ENCODE measurements around the gene FIP1L1. TPM values are rescaled to one million over a fixed set of nuclear protein-coding genes. Genes with fewer than 3 reads are reported as not detected.

Gene FIP1L1
- total and polyA plus RNA-seq, 4 experiments from 2014 or later: 63.9 to 90.7 (median 70.5) TPM

GRCh38 chr4:53424280-53424679, 46.8 kb downstream of the FIP1L1 start:
- Mint-ChIP-seq H3K4me1 (peaks cover 4 to 17% (median 8%) of the 10 kb centered on the region in 4 donors), H3K4me3 (no peak overlapping the region), H3K27ac (peak overlapping the region in 4 of 7 donors; percentile 4 to 79 (median 16)), H3K27me3 (no peaks in the 10 kb centered on the region), H3K36me3 (peaks cover 24 to 39% of the 10 kb centered on the region in 2 donors), H3K9me3 (no peaks in the 10 kb centered on the region)
- Histone ChIP-seq H3K27ac (ENCODE audit: low read depth, low read length) (no peak overlapping the region), H3K4me3 (ENCODE audit: low read length in 2 of 2) (no peak overlapping the region), H3K4me1 (ENCODE audit: insufficient read depth, low read length) (no peaks in the 10 kb centered on the region), H3K27me3 (ENCODE audit: insufficient read depth, low read length) (no peaks in the 10 kb centered on the region), H3K9me3 (ENCODE audit: control insufficient read depth in 1 of 2, low read length in 2 of 2) (no peaks in the 10 kb centered on the region), H3K36me3 (ENCODE audit: insufficient read depth, low read length) (peaks cover 11% of the 10 kb centered on the region)
- ChIA-PET POLR2A (ENCODE audit: partially characterized antibody) (interaction anchor here (1.3 kb wide), 1 partner anchor 46 kb away, joined by 4 read pairs; the partner anchor contains the start of gene FIP1L1), CTCF (ENCODE audit: partially characterized antibody) (interaction anchor here (1.6 kb wide), 1 partner anchor 810 kb away, joined by 3 read pairs; no protein-coding TSS in a partner anchor)
- intact Hi-C loops (cut with micrococcal nuclease): no loop called here
- DNase-seq: no peak

DNA sequence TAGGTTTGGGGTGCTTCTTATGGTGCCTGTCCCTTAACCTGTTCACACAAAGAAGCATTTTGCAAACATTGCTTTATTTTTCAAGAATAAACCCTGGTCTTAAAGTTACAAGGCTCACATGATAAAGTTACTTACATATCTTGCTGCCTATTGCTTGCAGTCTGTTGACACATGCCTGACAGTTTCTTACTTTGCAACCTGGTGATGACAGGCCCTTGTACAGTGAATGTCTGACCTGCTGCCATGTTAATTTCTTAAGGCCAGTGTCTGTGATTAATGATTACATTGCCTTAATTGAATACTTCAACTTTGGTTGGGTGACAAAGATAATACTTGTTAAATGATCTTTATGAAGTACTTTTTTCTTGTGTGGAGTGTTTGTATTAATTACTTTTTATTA, 49.9 kb downstream of the FIP1L1 start:
- Histone ChIP-seq H3K9me3 (ENCODE audit: control insufficient read depth in 1 of 2, low read length in 2 of 2) (no peaks in the 10 kb centered on the region), H3K4me3 (ENCODE audit: low read length in 2 of 2) (no peak overlapping the region), H3K27ac (ENCODE audit: low read depth, low read length) (no peak overlapping the region), H3K4me1 (ENCODE audit: insufficient read depth, low read length) (peaks cover 8% of the 10 kb centered on the region), H3K36me3 (ENCODE audit: insufficient read depth, low read length) (peaks cover 16% of the 10 kb centered on the region), H3K27me3 (ENCODE audit: insufficient read depth, low read length) (no peaks in the 10 kb centered on the region)
- no peak overlapping the region for H3K4me3 Mint-ChIP-seq
- no peak overlapping the region for H3K27ac Mint-ChIP-seq
- POLR2A ChIA-PET (ENCODE audit: partially characterized antibody): no interaction called here
- CTCF ChIA-PET (ENCODE audit: partially characterized antibody): interaction anchor here (1.1 kb wide), 1 partner anchor 805 kb away, joined by 3 read pairs; no protein-coding TSS in a partner anchor
- H3K9me3 Mint-ChIP-seq: peaks cover 0 to 1% (median 0%) of the 10 kb centered on the region in 8 donors
- peaks cover 39 to 52% of the 10 kb centered on the region in 2 donors for H3K36me3 Mint-ChIP-seq
- no peaks in the 10 kb centered on the region for H3K27me3 Mint-ChIP-seq
- intact Hi-C loops (cut with micrococcal nuclease): no loop called here
- no peak for DNase-seq
- H3K4me1 Mint-ChIP-seq: peaks cover 11 to 19% (median 18%) of the 10 kb centered on the region in 4 donors

DNA sequence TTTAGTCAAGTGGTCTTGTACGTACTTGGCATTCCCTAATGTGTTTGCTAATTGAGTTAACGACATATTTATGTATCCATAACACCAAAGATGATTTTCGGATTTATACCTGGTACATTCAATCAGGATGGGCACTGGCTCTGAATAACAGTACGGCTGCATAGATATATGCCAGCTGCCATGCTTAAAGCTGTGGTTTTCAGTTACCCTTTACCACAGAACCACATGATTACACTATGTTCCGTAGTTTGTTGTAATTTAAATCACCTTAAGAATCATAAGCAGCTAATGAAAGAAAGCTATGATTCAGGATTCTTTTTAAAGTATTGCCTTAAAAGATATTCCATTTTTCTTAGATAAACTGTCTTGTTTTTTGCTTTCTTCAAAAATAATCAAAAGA, 53.6 kb downstream of the FIP1L1 start:
- H3K36me3 Mint-ChIP-seq: peaks cover 54 to 64% of the 10 kb centered on the region in 2 donors
- no peaks in the 10 kb centered on the region for H3K27me3 Mint-ChIP-seq
- peak overlapping the region in 2 of 7 donors; percentile 22 to 73 for H3K27ac Mint-ChIP-seq
- ChIA-PET POLR2A (ENCODE audit: partially characterized antibody) (no interaction called here), CTCF (ENCODE audit: partially characterized antibody) (interaction anchor here (0.6 to 0.7 kb wide), 2 partner anchors 11 to 803 kb away, joined by 3 read pairs; no protein-coding TSS in a partner anchor)
- H3K9me3 ChIP-seq (ENCODE audit: control insufficient read depth in 1 of 2, low read length in 2 of 2): no peaks in the 10 kb centered on the region
- peaks cover 0 to 1% (median 0%) of the 10 kb centered on the region in 8 donors for H3K9me3 Mint-ChIP-seq
- intact Hi-C loops (cut with micrococcal nuclease): no loop called here
- H3K27me3 ChIP-seq (ENCODE audit: insufficient read depth, low read length): no peaks in the 10 kb centered on the region
- H3K4me1 ChIP-seq (ENCODE audit: insufficient read depth, low read length): peaks cover 8% of the 10 kb centered on the region
- DNase-seq: peak in 4 of 5 donors; percentile 1 to 12 (median 4)
- H3K4me1 Mint-ChIP-seq: peaks cover 10 to 19% (median 15%) of the 10 kb centered on the region in 4 donors
- H3K4me3 Mint-ChIP-seq: no peak overlapping the region
- no peak overlapping the region for H3K27ac ChIP-seq (ENCODE audit: low read depth, low read length)
- H3K4me3 ChIP-seq (ENCODE audit: low read length in 2 of 2): no peak overlapping the region
- H3K36me3 ChIP-seq (ENCODE audit: insufficient read depth, low read length): peaks cover 25% of the 10 kb centered on the region

- peaks cover 0 to 1% (median 0%) of the 10 kb centered on the region in 8 donors for H3K9me3 Mint-ChIP-seq
- ChIA-PET CTCF (ENCODE audit: partially characterized antibody) (no interaction called here), POLR2A (ENCODE audit: partially characterized antibody) (no interaction called here)
- peaks cover 25% of the 10 kb centered on the region for H3K36me3 ChIP-seq (ENCODE audit: insufficient read depth, low read length)
- no peak overlapping the region for H3K4me3 Mint-ChIP-seq
- H3K4me1 Mint-ChIP-seq: peaks cover 10 to 19% (median 18%) of the 10 kb centered on the region in 4 donors
- peaks cover 8% of the 10 kb centered on the region for H3K4me1 ChIP-seq (ENCODE audit: insufficient read depth, low read length)
- intact Hi-C loops (cut with micrococcal nuclease): no loop called here
- no peak for DNase-seq
- H3K36me3 Mint-ChIP-seq: peaks cover 58 to 61% of the 10 kb centered on the region in 2 donors
- peak overlapping the region in 3 of 7 donors; percentile 59 to 67 (median 60) for H3K27ac Mint-ChIP-seq
- no peaks in the 10 kb centered on the region for H3K9me3 ChIP-seq (ENCODE audit: control insufficient read depth in 1 of 2, low read length in 2 of 2)
- no peaks in the 10 kb centered on the region for H3K27me3 Mint-ChIP-seq
- no peak overlapping the region for H3K27ac ChIP-seq (ENCODE audit: low read depth, low read length)
- no peak overlapping the region for H3K4me3 ChIP-seq (ENCODE audit: low read length in 2 of 2)
- no peaks in the 10 kb centered on the region for H3K27me3 ChIP-seq (ENCODE audit: insufficient read depth, low read length)
Measured at GRCh38 chr4:53432528-53433424, 55.3 kb downstream of the FIP1L1 start.

GRCh38 chr4:53436251-53436650, 58.8 kb downstream of the FIP1L1 start:
- Mint-ChIP-seq H3K36me3 (peaks cover 43 to 56% of the 10 kb centered on the region in 2 donors), H3K27ac (peak overlapping the region in 3 of 7 donors; percentile 14 to 25 (median 15)), H3K9me3 (no peaks in the 10 kb centered on the region), H3K4me3 (no peak overlapping the region), H3K27me3 (no peaks in the 10 kb centered on the region), H3K4me1 (peaks cover 7 to 24% (median 13%) of the 10 kb centered on the region in 4 donors)
- DNase-seq: no peak
- Histone ChIP-seq H3K27ac (ENCODE audit: low read depth, low read length) (no peak overlapping the region), H3K9me3 (ENCODE audit: control insufficient read depth in 1 of 2, low read length in 2 of 2) (no peaks in the 10 kb centered on the region), H3K4me3 (ENCODE audit: low read length in 2 of 2) (no peak overlapping the region), H3K36me3 (ENCODE audit: insufficient read depth, low read length) (peaks cover 22% of the 10 kb centered on the region), H3K27me3 (ENCODE audit: insufficient read depth, low read length) (no peaks in the 10 kb centered on the region), H3K4me1 (ENCODE audit: insufficient read depth, low read length) (no peaks in the 10 kb centered on the region)
- intact Hi-C loops (cut with micrococcal nuclease): loop anchor here (5.0 kb wide), 1 partner anchor 1961 kb away; the partner anchor contains the start of gene TMEM165
- ChIA-PET CTCF (ENCODE audit: partially characterized antibody) (no interaction called here), POLR2A (ENCODE audit: partially characterized antibody) (no interaction called here)

GRCh38 chr4:53441564-53441963, 64.1 kb downstream of the FIP1L1 start:
- Mint-ChIP-seq H3K4me3 (no peak overlapping the region), H3K9me3 (no peaks in the 10 kb centered on the region), H3K4me1 (peaks cover 16 to 24% (median 21%) of the 10 kb centered on the region in 4 donors), H3K27me3 (no peaks in the 10 kb centered on the region), H3K27ac (peak overlapping the region in 1 of 7 donors; percentile 27), H3K36me3 (peaks cover 53 to 67% of the 10 kb centered on the region in 2 donors)
- H3K27ac ChIP-seq (ENCODE audit: low read depth, low read length): no peak overlapping the region
- H3K4me3 ChIP-seq (ENCODE audit: low read length in 2 of 2): no peak overlapping the region
- ChIA-PET POLR2A (ENCODE audit: partially characterized antibody) (no interaction called here), CTCF (ENCODE audit: partially characterized antibody) (no interaction called here)
- intact Hi-C loops (cut with micrococcal nuclease): no loop called here
- no peak for DNase-seq
- H3K36me3 ChIP-seq (ENCODE audit: insufficient read depth, low read length): peaks cover 23% of the 10 kb centered on the region
- no peaks in the 10 kb centered on the region for H3K27me3 ChIP-seq (ENCODE audit: insufficient read depth, low read length)
- no peaks in the 10 kb centered on the region for H3K4me1 ChIP-seq (ENCODE audit: insufficient read depth, low read length)
- no peaks in the 10 kb centered on the region for H3K9me3 ChIP-seq (ENCODE audit: control insufficient read depth in 1 of 2, low read length in 2 of 2)

- no peak overlapping the region for H3K4me3 ChIP-seq (ENCODE audit: low read length in 2 of 2)
- H3K4me1 ChIP-seq (ENCODE audit: insufficient read depth, low read length): no peaks in the 10 kb centered on the region
- no peak overlapping the region for H3K4me3 Mint-ChIP-seq
- peak overlapping the region in 2 of 7 donors; percentile 16 to 86 for H3K27ac Mint-ChIP-seq
- peaks cover 12 to 30% (median 16%) of the 10 kb centered on the region in 4 donors for H3K4me1 Mint-ChIP-seq
- no peaks in the 10 kb centered on the region for H3K27me3 Mint-ChIP-seq
- no peak for DNase-seq
- H3K9me3 Mint-ChIP-seq: no peaks in the 10 kb centered on the region
- POLR2A ChIA-PET (ENCODE audit: partially characterized antibody): no interaction called here
- peaks cover 48 to 66% of the 10 kb centered on the region in 2 donors for H3K36me3 Mint-ChIP-seq
- peaks cover 10% of the 10 kb centered on the region for H3K36me3 ChIP-seq (ENCODE audit: insufficient read depth, low read length)
- intact Hi-C loops (cut with micrococcal nuclease): no loop called here
- no peaks in the 10 kb centered on the region for H3K9me3 ChIP-seq (ENCODE audit: control insufficient read depth in 1 of 2, low read length in 2 of 2)
- no peak overlapping the region for H3K27ac ChIP-seq (ENCODE audit: low read depth, low read length)
- CTCF ChIA-PET (ENCODE audit: partially characterized antibody): no interaction called here
- no peaks in the 10 kb centered on the region for H3K27me3 ChIP-seq (ENCODE audit: insufficient read depth, low read length)
Measured at GRCh38 chr4:53444954-53445353, 67.5 kb downstream of the FIP1L1 start.
